Cardiac septum (tissue), 1 donor: ENCODE results near the gene PRR14L. TPM values are rescaled to one million over a fixed set of nuclear protein-coding genes. Genes with fewer than 3 reads are reported as not detected.
A peak's percentile ranks its signal among the peaks of the same experiment; 100 is the strongest.

Source experiments
- DNase-seq: peaks from one replicate; pipeline ENCODE4 v3.0.0-alpha.2; 2020; ENCODE audit warnings: low spot score
- intact Hi-C: fragments of 100-400 bp; cut with DNase I; formaldehyde crosslinking; loops from one replicate; pipeline ENCODE4 v1.14.0; 2022
- total RNA-seq: library from RNA; stranded (reverse); fragmentation: NEBNext Ultra II Directional; extraction: Animal tissue kit (Norgen Biotek cat#: 25700); gene quantifications from one replicate; pipeline ENCODE4 v1.2.1, GENCODE V29; 2021
- donor health status: DM: no; HTN: no; CAD: no.

The PRR14L gene
- total RNA-seq, 1 donor from 2014 or later, result 16.1 TPM

DNA sequence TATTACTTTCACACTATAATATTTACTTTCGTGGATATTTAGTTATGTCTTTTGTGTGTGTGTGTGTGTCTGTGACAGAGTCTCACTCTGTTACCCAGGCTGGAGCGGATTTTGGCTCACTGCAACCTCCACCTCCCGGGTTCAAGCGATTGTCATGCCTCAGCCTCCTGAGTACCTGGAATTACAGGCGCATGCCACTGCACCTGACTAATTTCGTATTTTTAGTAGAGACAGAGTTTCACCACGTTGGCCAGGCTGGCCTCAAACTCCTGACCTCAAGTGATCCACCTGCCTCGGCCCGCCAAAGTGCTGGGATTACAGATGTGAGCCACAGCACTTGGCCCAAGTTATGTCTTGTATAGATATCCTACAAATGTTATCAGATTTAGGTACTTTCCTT lies 97.8 kb downstream of the PRR14L start:
- no peak for DNase-seq
- intact Hi-C loops, result no loop called here

DNA sequence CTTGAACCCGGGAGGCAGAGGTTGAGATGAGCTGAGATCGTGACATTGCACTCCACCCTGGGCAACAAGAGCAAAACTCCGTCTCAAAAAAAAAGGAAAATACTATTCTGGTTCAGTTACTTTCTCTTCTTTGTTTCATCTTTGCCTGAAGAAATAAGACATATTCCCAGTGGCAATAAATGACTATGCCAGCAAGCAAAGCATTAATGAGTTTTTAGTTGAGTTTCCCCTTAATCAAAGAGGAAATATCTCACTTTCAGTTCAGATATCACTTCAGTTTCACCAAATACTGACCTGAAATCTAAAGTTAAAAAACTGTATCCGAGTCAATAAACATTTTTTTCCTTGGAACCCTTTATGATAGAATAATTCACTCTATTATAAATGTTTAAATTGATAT lies 98.3 kb downstream of the PRR14L start:
- intact Hi-C loops, result no loop called here
- DNase-seq, result no peak

DNA sequence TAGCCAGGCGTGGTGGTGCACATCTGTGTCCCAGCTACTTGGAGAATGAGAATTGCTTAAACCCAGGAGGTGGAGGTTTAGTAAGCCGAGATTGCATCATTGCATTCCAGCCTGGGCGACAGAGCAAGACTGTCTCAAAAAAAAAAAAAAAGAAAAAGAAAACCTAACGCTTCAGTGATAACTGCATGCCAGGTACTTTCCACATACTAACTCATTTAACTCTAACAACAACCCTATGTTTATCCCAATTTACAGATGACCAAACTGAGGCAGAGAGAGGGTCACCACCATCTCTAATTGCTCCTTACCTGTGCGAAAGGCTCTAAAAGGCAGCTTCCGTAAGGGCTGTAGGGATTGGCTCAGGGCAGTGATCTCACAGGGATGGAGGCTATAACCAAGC lies 99.5 kb downstream of the PRR14L start:
- no peak for DNase-seq
- intact Hi-C loops, result no loop called here

DNA sequence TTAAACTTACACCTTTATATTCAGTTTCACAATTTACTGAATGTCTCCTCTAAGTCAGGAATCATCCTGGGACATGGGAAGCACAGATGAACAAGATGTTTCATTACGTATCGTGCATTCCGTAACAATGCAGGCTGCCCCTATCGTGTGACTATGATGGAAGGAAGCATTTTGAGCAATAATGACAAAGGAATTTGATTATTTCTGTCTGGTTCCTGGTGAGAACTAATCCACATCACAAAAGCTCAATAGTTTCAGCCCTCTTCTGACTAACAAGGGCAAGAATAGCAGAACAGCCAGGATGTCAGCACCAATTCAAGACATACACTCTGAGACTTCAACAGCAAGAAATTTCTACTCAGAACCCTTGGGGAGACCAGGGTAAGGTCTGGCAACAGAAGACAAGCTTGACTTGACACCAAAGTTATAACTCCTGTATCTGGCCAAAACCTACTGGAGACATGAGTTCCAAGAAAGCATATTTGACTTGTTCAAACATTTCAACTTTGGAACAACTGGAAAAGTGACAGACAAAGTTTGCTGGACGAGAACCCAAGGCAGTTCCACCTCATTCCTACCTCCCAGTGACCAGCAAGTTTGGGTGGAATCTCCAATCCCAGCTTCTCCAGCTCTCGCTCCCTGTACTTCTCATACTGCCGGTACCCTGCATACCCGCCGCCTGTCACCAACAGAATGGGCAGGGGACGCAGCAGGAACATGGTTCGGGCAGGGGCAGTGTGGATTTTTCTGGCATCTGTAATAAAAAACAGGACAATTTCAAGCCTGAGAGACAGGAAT lies 102.2 kb downstream of the PRR14L start:
- DNase-seq, result no peak

DNA sequence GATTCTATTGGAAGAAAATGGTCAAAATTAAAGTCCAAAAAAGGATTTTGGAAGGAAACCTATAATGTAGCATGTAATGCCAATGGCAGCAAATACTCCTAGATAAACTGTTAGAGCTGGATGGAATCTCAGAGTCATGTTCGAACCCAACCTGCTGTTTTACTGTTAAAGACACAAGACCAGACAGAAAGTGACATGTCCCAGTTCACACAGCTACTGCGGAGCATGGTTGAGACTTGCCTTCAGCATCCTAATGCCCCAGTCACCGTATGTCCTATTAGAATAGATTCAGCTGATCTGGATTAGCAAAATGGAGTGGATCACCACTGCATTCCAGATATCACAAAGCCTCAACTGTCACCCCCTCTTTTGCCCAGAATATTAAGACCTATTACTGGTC lies 102.9 kb downstream of the PRR14L start:
- intact Hi-C loops, result no loop called here
- no peak for DNase-seq

More for the DNA sequence above, 102.2 kb downstream of the PRR14L start:
- intact Hi-C loops, result no loop called here

DNA sequence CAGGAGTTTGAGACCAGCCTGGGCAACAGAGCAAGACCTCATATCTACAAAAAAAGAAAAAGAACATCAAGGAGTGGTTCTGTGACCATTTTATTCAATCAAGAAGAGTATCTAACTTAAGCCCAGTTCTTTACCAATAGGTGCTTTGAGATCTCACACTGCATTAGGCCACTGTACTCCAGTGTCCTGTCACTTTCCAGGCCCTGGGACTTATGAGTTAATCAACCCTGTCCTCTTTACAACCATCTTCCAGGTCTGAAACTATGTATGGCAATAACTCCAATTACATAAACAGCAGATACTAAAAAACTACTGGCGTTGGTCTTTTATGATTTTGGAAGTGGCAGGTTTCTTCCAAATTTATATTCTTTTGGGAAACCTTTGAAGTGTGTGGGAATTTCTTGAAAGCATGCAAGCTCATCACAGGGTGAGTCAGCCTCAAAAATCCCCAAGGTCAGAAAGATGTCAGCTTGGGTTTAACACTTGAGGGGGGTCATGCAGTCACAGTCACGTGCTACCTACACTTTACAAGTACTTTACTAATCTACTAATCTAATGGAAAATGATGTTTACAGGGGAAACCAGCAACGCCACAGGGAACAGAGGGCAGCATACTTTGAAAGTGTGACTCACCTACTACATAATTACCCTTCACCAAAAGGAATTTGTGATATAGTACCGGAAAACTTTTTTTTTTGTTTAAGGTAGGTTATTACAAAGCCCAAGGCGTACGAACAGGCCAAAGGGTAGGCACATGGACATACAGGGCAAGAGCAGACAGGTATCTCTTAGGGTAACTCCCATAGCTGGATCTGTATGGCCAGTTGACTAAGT lies 103.5 kb downstream of the PRR14L start:
- intact Hi-C loops, result no loop called here
- no peak for DNase-seq

DNA sequence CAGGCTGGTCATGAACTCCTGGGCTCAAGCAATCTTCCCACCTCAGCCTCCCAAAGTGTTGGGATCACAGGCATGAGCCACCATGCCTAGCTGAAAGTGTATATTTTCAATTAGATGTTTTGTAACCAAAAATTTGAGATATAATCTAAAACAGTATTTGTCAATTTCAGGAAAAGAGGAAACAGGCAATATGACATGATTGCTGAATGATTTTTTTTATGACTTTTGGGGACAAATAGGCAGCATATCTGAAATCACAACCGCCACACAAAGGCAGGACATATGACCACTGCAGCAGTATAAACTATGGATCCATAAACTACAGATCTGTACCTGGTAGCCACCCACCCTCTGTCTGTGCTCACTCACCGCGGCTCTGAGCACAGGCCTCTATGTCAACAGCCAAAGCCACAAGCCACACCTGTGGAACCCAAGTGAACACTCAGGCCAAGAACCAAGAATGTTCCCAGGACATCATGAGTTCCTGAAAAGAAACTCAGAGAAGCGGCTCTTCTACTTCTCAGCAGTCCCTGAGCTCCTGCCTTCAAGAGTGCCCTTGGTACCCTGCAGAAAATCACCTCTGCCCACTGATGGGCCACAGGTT lies 110.4 kb downstream of the PRR14L start:
- intact Hi-C loops, result loop anchor here (10.0 kb wide), 1 partner anchor 295 kb away; the partner anchor contains the start of gene PATZ1
- no peak for DNase-seq

DNA sequence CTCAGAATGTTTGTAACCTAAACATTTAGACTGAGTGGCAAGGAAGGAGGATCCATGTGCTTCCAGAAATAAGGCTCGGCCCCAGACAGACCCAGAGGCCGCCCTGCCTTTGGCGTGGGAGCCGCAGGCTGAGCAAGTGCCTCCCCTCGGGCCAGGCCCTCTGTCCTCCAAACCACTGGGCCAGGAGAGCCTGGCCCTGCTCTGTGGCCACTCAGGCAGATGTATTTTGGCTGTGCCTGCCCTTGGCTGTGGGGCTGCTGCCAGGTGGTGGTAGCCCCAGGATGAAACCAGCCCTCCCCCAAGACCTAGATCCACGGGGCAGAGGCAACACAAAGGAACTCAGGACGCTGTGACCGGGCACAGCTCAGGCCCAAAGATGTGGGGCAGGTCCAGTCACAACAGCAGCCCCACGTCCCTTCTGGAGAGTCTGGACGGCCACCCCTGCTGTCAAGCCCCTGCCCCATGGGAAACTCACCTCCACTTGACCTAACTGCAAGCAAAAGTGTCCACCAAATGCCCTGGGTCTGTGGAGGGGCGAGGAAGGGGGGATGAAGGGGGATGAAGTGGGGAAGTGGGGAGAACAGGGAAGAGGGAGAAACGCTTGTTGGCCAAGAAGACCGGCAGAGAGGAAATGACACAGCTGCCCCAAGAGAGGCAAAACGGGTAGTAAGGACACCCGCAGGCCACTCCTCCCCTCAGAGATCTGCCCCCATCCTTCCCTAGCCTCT lies 111.9 kb downstream of the PRR14L start:
- DNase-seq, result peak; percentile 90
- intact Hi-C loops, result loop anchor here (10.0 kb wide), 1 partner anchor 293 kb away; the partner anchor contains the start of gene PATZ1

DNA sequence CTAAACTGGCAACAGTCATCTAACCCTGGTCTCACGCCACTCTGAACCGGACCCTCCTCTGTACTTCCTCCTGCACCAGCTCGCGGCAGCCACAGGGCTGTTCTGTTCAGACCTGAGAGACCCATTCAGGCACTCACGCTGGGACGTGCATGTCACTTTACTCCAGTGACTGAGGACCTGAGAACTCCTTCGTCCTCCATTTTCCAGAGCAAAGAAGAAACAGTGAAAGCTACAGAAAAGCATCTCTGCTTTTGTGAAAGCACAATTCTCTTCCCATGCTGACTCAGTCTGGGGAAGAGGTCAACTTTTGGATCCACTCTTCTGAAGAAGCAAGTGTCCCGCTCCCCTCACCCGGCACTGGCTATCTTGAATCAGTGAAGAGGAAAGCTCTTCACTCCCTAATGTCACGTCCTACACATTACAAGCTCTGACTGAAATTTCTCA lies 112.5 kb downstream of the PRR14L start:
- intact Hi-C loops, result loop anchor here (10.0 kb wide), 1 partner anchor 293 kb away; the partner anchor contains the start of gene PATZ1
- peak; percentile 86 for DNase-seq

DNA sequence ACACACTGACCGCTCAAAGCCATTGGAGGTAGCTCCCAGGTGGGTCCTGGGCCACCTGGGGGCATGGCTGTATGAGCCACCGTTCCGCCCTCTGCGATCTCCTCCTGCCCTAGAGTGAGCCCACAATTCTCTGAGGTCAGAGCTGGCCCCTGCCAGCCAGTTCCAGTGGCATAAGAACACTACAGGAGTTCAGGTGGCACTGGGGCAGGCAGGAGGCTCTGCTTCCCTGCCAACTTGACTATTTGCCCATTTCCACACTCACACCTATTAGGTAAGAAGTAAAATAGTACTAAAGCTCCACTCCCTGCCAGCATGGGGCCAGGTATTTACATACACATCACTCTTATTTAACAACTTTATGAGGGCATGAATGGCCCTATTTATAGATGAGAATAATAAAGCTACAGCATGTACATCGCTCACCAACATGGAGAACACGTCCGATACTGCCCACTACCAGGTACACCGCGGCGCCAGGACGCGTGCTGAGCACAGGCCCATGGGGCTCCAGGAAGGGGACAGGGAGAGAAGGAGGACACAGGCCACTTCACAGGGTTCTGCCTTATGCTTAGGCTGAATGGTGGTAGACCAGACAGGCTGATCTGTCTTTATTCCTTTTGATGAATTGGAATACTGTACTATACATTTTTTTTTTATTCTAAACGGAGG lies 114.2 kb downstream of the PRR14L start:
- intact Hi-C loops, result loop anchor here (10.0 kb wide), 1 partner anchor 291 kb away; the partner anchor contains the start of gene PATZ1

DNA sequence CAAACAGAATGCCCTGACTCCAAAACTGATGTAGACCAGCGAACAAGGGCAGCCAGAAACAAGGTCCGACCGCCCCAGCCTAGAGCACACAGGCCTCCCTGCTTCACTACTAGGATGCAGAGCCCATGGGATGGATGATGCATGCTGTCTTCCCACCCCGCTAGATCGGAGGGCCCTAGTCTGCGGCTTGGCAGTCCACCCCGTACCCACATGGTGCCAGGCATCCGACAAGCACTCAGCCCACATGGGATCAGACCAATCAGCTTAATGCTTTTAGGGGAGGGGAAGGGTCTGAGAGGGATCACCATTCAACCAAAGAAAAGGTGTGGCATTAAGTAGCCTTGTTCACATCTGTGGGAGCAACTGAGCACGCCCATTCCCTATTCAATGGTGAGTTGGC lies 118.5 kb downstream of the PRR14L start:
- no peak for DNase-seq
- intact Hi-C loops, result loop anchor here (5.0 to 10.0 kb wide), 2 partner anchors 144 to 287 kb away; partner anchors contain the start of genes EIF4ENIF1 and PATZ1

More for the DNA sequence above, 114.2 kb downstream of the PRR14L start:
- no peak for DNase-seq

Other genes with a start within 250 kb of the PRR14L start
- 20.2 TPM for gene PISD, start 87.9 kb downstream of the PRR14L start, total RNA-seq
- 11.8 TPM for gene DEPDC5, start 3.9 kb upstream of the PRR14L start, total RNA-seq
- gene YWHAH, start 194.4 kb upstream of the PRR14L start, total RNA-seq, result 116 TPM